Measurements from ENCODE around the gene GNAQ. TPM values are rescaled to one million over a fixed set of nuclear protein-coding genes. Genes with fewer than 3 reads are reported as not detected.

Gene GNAQ
- total RNA-seq, 1 experiment from 2014 or later, result 48.6 TPM

DNA sequence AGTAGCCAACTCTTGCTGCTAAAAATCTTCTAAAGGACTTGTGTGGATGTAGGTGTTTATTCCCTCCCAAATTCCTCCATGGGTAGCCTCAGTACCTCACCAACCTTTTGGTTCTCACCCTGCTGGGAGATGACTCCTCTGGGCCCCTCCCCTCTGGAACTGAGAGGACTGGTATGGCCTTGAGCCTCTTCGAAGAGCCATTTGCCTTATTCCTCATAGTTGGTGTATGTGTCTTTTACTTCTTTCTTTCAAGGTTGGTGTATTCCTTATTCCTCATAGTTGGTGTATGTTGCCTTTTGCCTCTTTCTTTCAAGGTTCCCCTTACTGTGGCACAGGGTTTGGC, 48.3 kb downstream of the GNAQ start:
- Histone ChIP-seq H3K4me2 (ENCODE audit: insufficient read depth, insufficient read length, low read length) (no peak overlapping the region), H2AK5ac (ENCODE audit: insufficient read length, low read length) (no peak overlapping the region), H4K8ac (replicated peaks; ENCODE audit: insufficient read length, low read depth, low read length) (no peak overlapping the region), H2BK120ac (ENCODE audit: low read depth, low read length, poor library complexity, severe bottlenecking) (no peak overlapping the region), H3K4ac (ENCODE audit: low read depth, low read length) (no peak overlapping the region), H3K14ac (ENCODE audit: insufficient read depth, low read length) (no peak overlapping the region), H3K9ac (ENCODE audit: extremely low read depth, insufficient read length, low read length) (no peak overlapping the region), H3K23me2 (ENCODE audit: insufficient read length, low read depth, low read length, poor library complexity, severe bottlenecking) (no peaks in the 10 kb centered on the region), H3K56ac (ENCODE audit: insufficient read length, low read depth, low read length) (no peak overlapping the region), H3K9me3 (ENCODE audit: control insufficient read depth, low read depth, low read length) (no peaks in the 10 kb centered on the region), H3K4me1 (ENCODE audit: insufficient read depth, low read length) (peaks cover 2% of the 10 kb centered on the region; the same call in 1 of the 2 replicates), H2AFZ (ENCODE audit: low read length) (no peak overlapping the region), H2BK20ac (ENCODE audit: low read depth, low read length, poor library complexity, severe bottlenecking) (no peak overlapping the region), H3K18ac (ENCODE audit: insufficient read length, low read depth, low read length) (no peak overlapping the region), H4K5ac (ENCODE audit: insufficient read length, low read depth, low read length) (no peak overlapping the region), H2BK15ac (ENCODE audit: low read depth, low read length) (no peak overlapping the region), H4K91ac (ENCODE audit: insufficient read length, low read depth, low read length) (no peak overlapping the region), H3K27ac (ENCODE audit: insufficient read length, low read depth, low read length) (no peak overlapping the region), H2BK5ac (ENCODE audit: insufficient read length, low read length) (no peak overlapping the region), H3K23ac (ENCODE audit: insufficient read length, low read depth, low read length) (no peak overlapping the region), H3K79me2 (ENCODE audit: insufficient read depth, low read length) (peaks cover 1% of the 10 kb centered on the region; the same call in 1 of the 2 replicates), H4K20me1 (ENCODE audit: control insufficient read depth, insufficient read depth, insufficient read length) (no peaks in the 10 kb centered on the region), H2BK12ac (ENCODE audit: insufficient read length, low read depth, low read length) (no peak overlapping the region), H3T11ph (ENCODE audit: low read length) (no peak overlapping the region), H3K27me3 (ENCODE audit: insufficient read depth, low read length) (no peaks in the 10 kb centered on the region), H3K79me1 (ENCODE audit: insufficient read depth, low read depth, low read length, poor library complexity, severe bottlenecking) (no peaks in the 10 kb centered on the region)
- H3K27ac Mint-ChIP-seq, result no peak overlapping the region; a peak in 1 of 7 replicates
- H3K9me3 Mint-ChIP-seq, result no peaks in the 10 kb centered on the region
- no CpG with 5 or more reads among the region's 1 CpG for WGBS (ENCODE audit: extremely low coverage, insufficient read length, low lambda C conversion rate)
- H3K27me3 Mint-ChIP-seq (ENCODE audit: low read depth), result no peaks in the 10 kb centered on the region
- no peak overlapping the region for H3K4me3 Mint-ChIP-seq
- peaks cover 0 to 4% (median 3%) of the 10 kb centered on the region in 3 experiments; a peak in 3 of 7 replicates for H3K36me3 Mint-ChIP-seq (ENCODE audit: insufficient read depth in 1 of 3, low read depth in 3 of 3)
- peaks cover 28 to 34% of the 10 kb centered on the region in 2 experiments for H3K4me1 Mint-ChIP-seq
- TF ChIP-seq, protein P1, sequence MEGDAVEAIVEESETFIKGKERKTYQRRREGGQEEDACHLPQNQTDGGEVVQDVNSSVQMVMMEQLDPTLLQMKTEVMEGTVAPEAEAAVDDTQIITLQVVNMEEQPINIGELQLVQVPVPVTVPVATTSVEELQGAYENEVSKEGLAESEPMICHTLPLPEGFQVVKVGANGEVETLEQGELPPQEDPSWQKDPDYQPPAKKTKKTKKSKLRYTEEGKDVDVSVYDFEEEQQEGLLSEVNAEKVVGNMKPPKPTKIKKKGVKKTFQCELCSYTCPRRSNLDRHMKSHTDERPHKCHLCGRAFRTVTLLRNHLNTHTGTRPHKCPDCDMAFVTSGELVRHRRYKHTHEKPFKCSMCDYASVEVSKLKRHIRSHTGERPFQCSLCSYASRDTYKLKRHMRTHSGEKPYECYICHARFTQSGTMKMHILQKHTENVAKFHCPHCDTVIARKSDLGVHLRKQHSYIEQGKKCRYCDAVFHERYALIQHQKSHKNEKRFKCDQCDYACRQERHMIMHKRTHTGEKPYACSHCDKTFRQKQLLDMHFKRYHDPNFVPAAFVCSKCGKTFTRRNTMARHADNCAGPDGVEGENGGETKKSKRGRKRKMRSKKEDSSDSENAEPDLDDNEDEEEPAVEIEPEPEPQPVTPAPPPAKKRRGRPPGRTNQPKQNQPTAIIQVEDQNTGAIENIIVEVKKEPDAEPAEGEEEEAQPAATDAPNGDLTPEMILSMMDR (conservative IDR thresholded peaks at IDR 0.05), result no peak
- DNase-seq, result no peak
